Suprapubic skin (tissue), 4 donors: Measurements from ENCODE around the gene PRRT1. TPM values are rescaled to one million over a fixed set of nuclear protein-coding genes. Genes with fewer than 3 reads are reported as not detected.

Experiments
- DNase-seq, 2 donors: peaks; one replicate each; pipeline ENCODE4 v3.0.0-alpha.2; 2019; ENCODE audit warnings: low spot score in 2 of 2
- H3K27ac ChIP-seq: fragments of 200-600 bp; sonication (generic); one replicate; pipeline ENCODE4 v1.5.1; 2019
- H3K27me3 ChIP-seq: fragments of 200-600 bp; sonication (generic); one replicate; pipeline ENCODE4 v1.5.1; 2019
- H3K36me3 ChIP-seq: fragments of 200-600 bp; sonication (generic); one replicate; pipeline ENCODE4 v1.5.1; 2019
- H3K4me1 ChIP-seq: fragments of 200-600 bp; sonication (generic); one replicate; pipeline ENCODE4 v1.5.1; 2019
- H3K4me3 ChIP-seq: fragments of 200-600 bp; sonication (generic); one replicate; pipeline ENCODE4 v1.5.1; 2019; ENCODE audit warnings: mild to moderate bottlenecking
- H3K9me3 ChIP-seq: fragments of 200-600 bp; sonication (generic); one replicate; pipeline ENCODE4 v1.5.1; 2019
- EP300 ChIP-seq: sonication (generic); formaldehyde crosslinking; IDR thresholded peaks from one replicate; pipeline ENCODE4 v1.6.1; 2017; ENCODE audit warnings: antibody characterized with exemption
- POLR2A ChIP-seq, 2 donors: fragments of 450-650 bp; IDR thresholded peaks; one replicate each; pipeline ENCODE4 v1.6.1; 2017; ENCODE audit warnings: antibody characterized with exemption in 2 of 2, mild to moderate bottlenecking in 2 of 2, moderate library complexity in 2 of 2
- POLR2AphosphoS5 ChIP-seq, 3 donors: sonication (generic); formaldehyde crosslinking; IDR thresholded peaks; one replicate each; pipeline ENCODE4 v1.6.1; 2017; ENCODE audit warnings: antibody characterized with exemption in 3 of 3
- WGBS: methylation state at CpG from one replicate; pipeline ENCODE4 v1.1.5; 2018; 5-methylcytosine and 5-hydroxymethylcytosine counted together
- total RNA-seq, 4 donors: library from RNA; depleted of rRNA; stranded (reverse); fragments of >200 nt; gene quantifications; one replicate each; pipeline ENCODE4 v1.1.0, GENCODE V29; 2016
- TF ChIP-seq, protein P1 (sequence below), 2 donors: fragments of 200-600 bp in 1 of 2; fragments of 450-650 bp in 1 of 2; sonication (generic) in 1 of 2; IDR thresholded peaks; one replicate each; pipeline ENCODE4 v1.5.1; 2016 to 2019; ENCODE audit warnings: antibody characterized with exemption in 2 of 2, mild to moderate bottlenecking in 1 of 2, moderate library complexity in 1 of 2

The PRRT1 gene
- total RNA-seq, 4 donors from 2014 or later, result 0.42 to 2.1 (median 0.45) TPM

DNA sequence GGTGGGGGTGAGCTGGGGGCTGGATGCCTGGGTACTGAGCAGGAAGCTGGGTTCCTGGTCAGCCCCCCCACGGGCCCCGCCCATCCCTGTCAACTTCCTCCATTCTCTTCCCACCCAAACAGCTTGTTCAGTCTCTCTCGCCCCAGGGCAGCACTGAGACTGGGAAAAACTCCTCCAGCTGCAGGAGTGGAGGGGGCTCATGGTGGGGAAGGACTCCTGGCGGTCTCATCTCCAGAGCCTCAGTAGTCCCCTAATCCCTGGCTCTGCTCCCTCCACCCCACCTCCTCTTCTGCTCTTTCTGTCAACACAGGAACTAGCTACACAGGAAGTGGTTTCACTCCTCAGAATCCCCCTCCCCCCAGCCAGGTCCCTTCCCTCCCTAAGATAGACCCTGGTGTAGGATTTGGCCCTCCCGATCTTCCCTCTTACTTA, 40.9 kb upstream of the PRRT1 start, which contains the start of gene GPSM3:
Gene GPSM3, minus strand, starts transcription at position 36 of the 432 bp plus-strand sequence. CDS start 130 bp downstream, outside the sequence.
- WGBS, result 39% methylated on average over 5 of the region's 5 CpGs

DNA sequence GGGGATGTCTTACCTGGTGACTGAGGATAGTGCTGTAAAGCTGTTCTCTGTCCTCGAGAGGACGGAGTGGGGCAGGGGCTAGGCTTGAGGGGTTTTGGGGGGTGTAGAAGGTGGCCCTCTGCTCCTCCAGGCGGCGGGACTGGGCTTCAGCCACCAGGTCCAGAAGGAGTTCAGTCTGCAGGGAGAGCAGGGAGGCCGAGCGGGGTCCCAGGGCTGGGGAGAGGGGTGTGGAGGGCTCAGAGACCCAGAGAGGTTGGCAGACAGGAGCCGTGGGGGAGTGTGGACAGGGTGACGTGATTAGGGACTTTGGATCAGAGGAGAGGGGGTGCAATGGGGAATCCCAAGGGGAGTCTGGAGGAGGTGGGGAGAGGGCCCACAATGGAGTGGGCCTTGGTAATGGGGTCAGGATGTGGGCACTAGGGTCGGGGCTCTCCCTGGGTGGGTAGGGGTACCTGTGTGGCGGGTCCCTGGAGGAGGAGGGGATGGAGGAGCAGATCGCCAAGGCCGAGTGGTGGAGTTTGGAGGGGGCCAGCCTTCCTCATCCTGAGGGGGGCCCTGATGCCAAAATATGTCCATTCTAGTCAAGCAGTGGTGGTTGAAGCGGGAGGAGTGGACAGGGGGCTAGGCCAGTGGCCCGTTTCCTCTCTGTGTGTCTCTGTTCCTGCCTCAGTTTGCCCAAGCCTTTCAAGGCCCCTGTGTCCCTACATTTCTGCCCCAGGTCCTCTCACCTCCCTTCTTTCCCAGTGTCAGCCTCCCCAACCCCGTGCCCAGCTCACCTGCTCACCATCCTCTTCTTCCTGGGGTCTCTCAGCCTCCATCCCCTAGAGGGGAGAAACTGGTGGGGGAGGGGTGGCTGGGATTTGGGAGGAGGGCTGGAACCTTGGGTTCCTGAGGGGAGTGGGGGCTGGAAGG, 40.2 kb upstream of the PRRT1 start:
- H3K27me3 ChIP-seq, result no peaks in the 10 kb centered on the region
- 70% methylated on average over 15 of the region's 15 CpGs for WGBS
- H3K36me3 ChIP-seq, result peaks cover 12% of the 10 kb centered on the region
- peak overlapping the region; percentile 89 for H3K27ac ChIP-seq
- no peaks in the 10 kb centered on the region for H3K9me3 ChIP-seq
- peak overlapping the region; percentile 61 for H3K4me3 ChIP-seq
- TF ChIP-seq POLR2AphosphoS5 (IDR thresholded peaks at IDR 0.05), result no peak
- TF ChIP-seq, protein P1, sequence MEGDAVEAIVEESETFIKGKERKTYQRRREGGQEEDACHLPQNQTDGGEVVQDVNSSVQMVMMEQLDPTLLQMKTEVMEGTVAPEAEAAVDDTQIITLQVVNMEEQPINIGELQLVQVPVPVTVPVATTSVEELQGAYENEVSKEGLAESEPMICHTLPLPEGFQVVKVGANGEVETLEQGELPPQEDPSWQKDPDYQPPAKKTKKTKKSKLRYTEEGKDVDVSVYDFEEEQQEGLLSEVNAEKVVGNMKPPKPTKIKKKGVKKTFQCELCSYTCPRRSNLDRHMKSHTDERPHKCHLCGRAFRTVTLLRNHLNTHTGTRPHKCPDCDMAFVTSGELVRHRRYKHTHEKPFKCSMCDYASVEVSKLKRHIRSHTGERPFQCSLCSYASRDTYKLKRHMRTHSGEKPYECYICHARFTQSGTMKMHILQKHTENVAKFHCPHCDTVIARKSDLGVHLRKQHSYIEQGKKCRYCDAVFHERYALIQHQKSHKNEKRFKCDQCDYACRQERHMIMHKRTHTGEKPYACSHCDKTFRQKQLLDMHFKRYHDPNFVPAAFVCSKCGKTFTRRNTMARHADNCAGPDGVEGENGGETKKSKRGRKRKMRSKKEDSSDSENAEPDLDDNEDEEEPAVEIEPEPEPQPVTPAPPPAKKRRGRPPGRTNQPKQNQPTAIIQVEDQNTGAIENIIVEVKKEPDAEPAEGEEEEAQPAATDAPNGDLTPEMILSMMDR (IDR thresholded peaks at IDR 0.05), result no peak
- TF ChIP-seq POLR2A (IDR thresholded peaks at IDR 0.05), result no peak
- TF ChIP-seq EP300, result no peak
- DNase-seq, result peak in 1 of 2 donors; percentile 67
- peaks cover 72% of the 10 kb centered on the region for H3K4me1 ChIP-seq

More for the DNA sequence above, 40.9 kb upstream of the PRRT1 start, which contains the start of gene GPSM3:
- Histone ChIP-seq H3K27ac (peak within 1 kb of the TSS; percentile 89), H3K36me3 (peaks cover 5% of the 10 kb centered on the region), H3K4me1 (peaks cover 71% of the 10 kb centered on the region), H3K4me3 (peak within 1 kb of the TSS; percentile 61), H3K9me3 (no peaks in the 10 kb centered on the region), H3K27me3 (no peaks in the 10 kb centered on the region)
- TF ChIP-seq, protein P1 (IDR thresholded peaks at IDR 0.05), result no peak
- DNase-seq, result no peak

DNA sequence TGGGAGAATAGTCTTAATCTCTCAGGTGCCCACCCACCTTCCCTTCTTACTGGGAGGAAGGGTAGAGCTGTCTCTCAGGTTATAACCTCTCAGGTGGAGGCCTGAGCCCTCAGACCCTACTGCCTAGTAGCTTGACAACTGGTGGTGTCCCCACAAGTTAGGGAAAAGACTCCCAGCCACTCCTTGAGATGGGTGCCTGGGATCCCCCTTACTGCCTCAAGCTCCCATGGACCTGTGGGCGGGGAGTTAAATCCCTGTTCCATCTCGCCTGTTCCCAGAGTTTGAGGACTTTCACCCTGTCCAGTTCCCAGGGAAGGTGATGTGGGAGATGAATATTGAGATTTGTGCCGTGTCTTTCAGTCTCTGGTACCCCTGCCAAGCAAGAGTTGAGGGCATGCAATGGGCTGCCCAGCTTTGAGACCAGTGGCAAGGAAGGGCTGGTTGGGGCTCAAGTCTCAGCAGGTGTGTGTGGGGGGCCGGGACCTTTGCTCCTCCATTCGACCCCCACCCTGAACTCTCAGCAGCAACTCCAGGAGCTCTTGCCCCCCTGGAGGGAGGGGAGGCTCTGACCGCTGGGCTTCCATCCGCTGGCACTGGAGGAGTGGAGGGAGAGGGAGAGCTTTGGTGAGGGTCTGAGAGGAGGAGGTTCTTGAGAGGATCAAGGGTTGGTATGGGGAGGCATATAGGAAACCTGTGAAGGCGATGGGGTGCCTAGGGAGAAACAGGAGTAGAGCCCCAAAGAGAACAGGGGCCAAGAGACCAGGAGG, 39.4 kb upstream of the PRRT1 start:
- Histone ChIP-seq H3K27ac (peak overlapping the region; percentile 89), H3K27me3 (no peaks in the 10 kb centered on the region), H3K4me3 (peak overlapping the region; percentile 61), H3K9me3 (no peaks in the 10 kb centered on the region), H3K36me3 (peaks cover 21% of the 10 kb centered on the region), H3K4me1 (peaks cover 74% of the 10 kb centered on the region)
- DNase-seq, result no peak
- WGBS, result 96% methylated on average over 5 of the region's 8 CpGs
- TF ChIP-seq POLR2AphosphoS5 (IDR thresholded peaks at IDR 0.05) (no peak), EP300 (no peak), POLR2A (IDR thresholded peaks at IDR 0.05) (no peak)
- TF ChIP-seq, protein P1 (IDR thresholded peaks at IDR 0.05), result no peak

DNA sequence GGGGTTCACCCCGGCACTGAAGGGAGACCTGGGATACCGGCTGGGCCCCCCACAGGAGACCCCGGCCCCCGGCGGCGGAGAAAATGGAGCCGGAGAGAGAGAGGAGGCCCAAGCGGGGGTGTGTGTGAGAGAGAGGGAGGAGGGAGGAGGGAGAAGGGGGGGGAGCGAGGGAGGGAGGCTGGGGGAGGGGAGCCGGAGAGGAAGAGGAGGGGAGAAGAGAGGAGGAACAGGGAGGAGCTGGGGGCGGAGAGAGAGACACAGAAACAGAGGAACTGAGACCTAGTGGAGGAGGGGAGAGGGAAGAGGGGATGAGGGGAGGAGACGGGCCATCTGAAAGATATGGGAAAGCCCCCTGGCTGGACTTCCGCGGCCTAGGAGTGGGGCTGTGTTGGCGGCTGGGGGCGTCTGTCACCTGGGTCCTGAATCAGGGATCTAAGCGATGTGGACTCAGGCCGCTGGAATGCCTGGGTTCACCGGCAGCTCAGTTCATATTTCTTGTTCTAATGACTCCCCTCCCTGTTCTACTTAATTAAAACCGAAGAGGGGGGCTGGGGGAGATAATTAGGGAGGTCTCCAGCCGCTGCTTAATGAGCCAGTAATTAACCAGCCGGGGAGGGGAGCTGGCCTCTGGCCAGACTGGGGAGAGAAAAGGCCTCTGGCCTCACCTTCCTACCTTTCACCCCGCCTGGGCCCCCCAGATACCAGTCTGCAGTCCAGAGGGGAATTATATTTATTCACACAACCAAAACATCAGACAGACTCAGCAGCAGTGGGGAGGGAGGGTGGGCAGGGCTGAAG, 38.5 kb upstream of the PRRT1 start, which contains the start of gene PBX2:
Gene PBX2, minus strand, starts transcription at position 149 of the 798 bp plus-strand sequence. CDS start 287 bp downstream, outside the sequence.
- no peaks in the 10 kb centered on the region for H3K27me3 ChIP-seq
- DNase-seq, result peak; percentile 94 to 95
- no peaks in the 10 kb centered on the region for H3K9me3 ChIP-seq
- peak within 1 kb of the TSS; percentile 61 for H3K4me3 ChIP-seq
- peaks cover 21% of the 10 kb centered on the region for H3K36me3 ChIP-seq
- peak in 1 of 2 donors; percentile 56 for TF ChIP-seq POLR2A (IDR thresholded peaks at IDR 0.05)
- TF ChIP-seq POLR2AphosphoS5 (IDR thresholded peaks at IDR 0.05), result no peak
- WGBS, result 1% methylated on average over 20 of the region's 23 CpGs
- H3K27ac ChIP-seq, result peak within 1 kb of the TSS; percentile 89
- H3K4me1 ChIP-seq, result peaks cover 80% of the 10 kb centered on the region

DNA sequence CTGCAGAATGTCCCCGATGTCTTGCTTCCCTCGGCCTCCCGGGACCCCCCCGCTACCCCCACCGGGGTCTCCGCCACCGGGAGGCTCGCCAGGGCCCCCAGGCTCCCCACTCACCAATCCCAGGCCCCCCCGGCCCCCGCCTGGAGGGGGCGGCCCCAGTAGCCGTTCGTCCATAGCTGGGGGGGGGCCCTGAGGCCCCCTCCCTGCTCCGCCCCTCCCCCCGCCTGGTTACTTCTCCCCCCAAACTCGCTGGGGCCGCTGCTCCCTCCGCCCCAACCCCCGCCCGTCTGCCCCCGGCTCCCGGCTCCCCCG, 38.0 kb upstream of the PRRT1 start:
- Histone ChIP-seq H3K27me3 (no peaks in the 10 kb centered on the region), H3K4me3 (peak overlapping the region; percentile 61), H3K4me1 (peaks cover 74% of the 10 kb centered on the region), H3K9me3 (no peaks in the 10 kb centered on the region), H3K27ac (peak overlapping the region; percentile 89), H3K36me3 (peaks cover 21% of the 10 kb centered on the region)
- no peak for DNase-seq
- no peak for TF ChIP-seq POLR2A (IDR thresholded peaks at IDR 0.05)
- TF ChIP-seq, protein P1 (IDR thresholded peaks at IDR 0.05), result no peak
- no peak for TF ChIP-seq EP300
- no peak for TF ChIP-seq POLR2AphosphoS5 (IDR thresholded peaks at IDR 0.05)
- WGBS, result no CpG with 5 or more reads among the region's 23 CpGs
